Colonic mucosa (tissue), 4 donors: ENCODE results near the gene SOX5. TPM values are rescaled to one million over a fixed set of nuclear protein-coding genes. Genes with fewer than 3 reads are reported as not detected.

Experiments
- DNase-seq: peaks from one replicate; pipeline ENCODE4 v3.0.0-alpha.2; 2020
- H3K27ac ChIP-seq: fragments of 200-600 bp; one replicate; pipeline ENCODE4 v1.8.0; 2021
- H3K27me3 ChIP-seq: fragments of 200-600 bp; one replicate; pipeline ENCODE4 v1.8.0; 2021
- H3K36me3 ChIP-seq: fragments of 200-600 bp; one replicate; pipeline ENCODE4 v1.8.0; 2021
- H3K4me1 ChIP-seq: fragments of 200-600 bp; one replicate; pipeline ENCODE4 v1.8.0; 2021; ENCODE audit warnings: mild to moderate bottlenecking
- H3K4me3 ChIP-seq: fragments of 200-600 bp; one replicate; pipeline ENCODE4 v1.8.0; 2021
- H3K9ac ChIP-seq, 2 donors: one replicate each; pipeline ENCODE4 v1.7.0; 2013; ENCODE audit warnings: control low read depth in 2 of 2, low read depth in 2 of 2, low read length in 2 of 2
- H3K9me3 ChIP-seq: fragments of 200-600 bp; one replicate; pipeline ENCODE4 v1.8.0; 2021
- intact Hi-C: fragments of 100-400 bp; cut with DNase I; formaldehyde crosslinking; loops from one replicate; pipeline ENCODE4 v1.14.1; 2022
- total RNA-seq, 2 donors: library from RNA; stranded (reverse); fragmentation: NEBNext Ultra II Directional in 1 of 2; extraction: Animal tissue kit (Norgen Biotek cat#: 25700) in 1 of 2; gene quantifications; one replicate each; pipeline ENCODE4 v1.2.1, GENCODE V29; 2021
- TF ChIP-seq, protein P1 (sequence below): fragments of 200-600 bp; IDR thresholded peaks from one replicate; pipeline ENCODE4 v1.8.0; 2022; ENCODE audit warnings: antibody characterized with exemption, mild to moderate bottlenecking
- donor health status: healthy.
- donor health status: DM: no; HTN: no; CAD: no.
- donor health status: DM: no; HTN: no; CAD: no.

The SOX5 gene
- total RNA-seq, 2 donors from 2014 or later = 1.1 to 1.6 TPM

DNA sequence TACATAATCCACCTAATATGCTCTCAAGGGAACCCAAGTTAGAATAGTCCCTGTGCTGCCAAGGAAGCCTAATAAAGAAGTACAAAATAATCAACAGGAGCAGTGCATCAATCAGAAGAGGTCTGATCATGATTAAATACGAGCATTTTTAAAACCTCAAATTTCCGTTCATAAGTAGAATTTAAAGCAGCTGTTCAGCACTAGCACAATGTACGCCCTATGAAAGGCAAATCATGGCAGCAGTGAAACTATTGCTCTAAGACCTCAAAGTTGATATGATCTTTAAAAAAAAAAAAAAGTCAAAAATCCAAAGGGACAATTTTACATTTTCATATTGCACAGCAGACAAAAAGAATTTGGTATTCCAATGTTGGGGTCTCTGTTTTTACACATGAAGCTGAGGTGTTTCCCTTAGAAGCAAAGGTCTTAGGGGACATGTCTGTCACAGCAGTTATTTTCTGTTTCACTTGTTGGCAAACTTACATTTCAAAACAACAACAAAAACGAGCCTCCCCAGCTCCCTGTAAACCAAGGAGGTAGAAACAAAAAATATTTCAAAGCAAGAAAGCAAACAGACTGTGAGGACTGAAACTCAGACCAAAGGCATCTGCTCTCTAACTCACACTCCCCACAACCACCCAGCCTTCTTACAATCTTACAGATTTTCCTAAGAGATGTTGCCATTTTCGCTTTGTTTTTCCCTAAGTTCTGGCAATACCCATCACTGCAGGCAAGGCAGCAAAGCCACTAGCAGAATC lies 28.2 kb downstream of the SOX5 start:
- no peak overlapping the region for H3K4me3 ChIP-seq
- no peaks in the 10 kb centered on the region for H3K36me3 ChIP-seq
- H3K27ac ChIP-seq = no peak overlapping the region
- no peak overlapping the region for H3K9ac ChIP-seq
- no peaks in the 10 kb centered on the region for H3K4me1 ChIP-seq
- H3K27me3 ChIP-seq = no peaks in the 10 kb centered on the region
- DNase-seq = no peak
- H3K9me3 ChIP-seq = no peaks in the 10 kb centered on the region
- intact Hi-C loops = no loop called here
- TF ChIP-seq, protein P1, sequence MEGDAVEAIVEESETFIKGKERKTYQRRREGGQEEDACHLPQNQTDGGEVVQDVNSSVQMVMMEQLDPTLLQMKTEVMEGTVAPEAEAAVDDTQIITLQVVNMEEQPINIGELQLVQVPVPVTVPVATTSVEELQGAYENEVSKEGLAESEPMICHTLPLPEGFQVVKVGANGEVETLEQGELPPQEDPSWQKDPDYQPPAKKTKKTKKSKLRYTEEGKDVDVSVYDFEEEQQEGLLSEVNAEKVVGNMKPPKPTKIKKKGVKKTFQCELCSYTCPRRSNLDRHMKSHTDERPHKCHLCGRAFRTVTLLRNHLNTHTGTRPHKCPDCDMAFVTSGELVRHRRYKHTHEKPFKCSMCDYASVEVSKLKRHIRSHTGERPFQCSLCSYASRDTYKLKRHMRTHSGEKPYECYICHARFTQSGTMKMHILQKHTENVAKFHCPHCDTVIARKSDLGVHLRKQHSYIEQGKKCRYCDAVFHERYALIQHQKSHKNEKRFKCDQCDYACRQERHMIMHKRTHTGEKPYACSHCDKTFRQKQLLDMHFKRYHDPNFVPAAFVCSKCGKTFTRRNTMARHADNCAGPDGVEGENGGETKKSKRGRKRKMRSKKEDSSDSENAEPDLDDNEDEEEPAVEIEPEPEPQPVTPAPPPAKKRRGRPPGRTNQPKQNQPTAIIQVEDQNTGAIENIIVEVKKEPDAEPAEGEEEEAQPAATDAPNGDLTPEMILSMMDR = no peak

DNA sequence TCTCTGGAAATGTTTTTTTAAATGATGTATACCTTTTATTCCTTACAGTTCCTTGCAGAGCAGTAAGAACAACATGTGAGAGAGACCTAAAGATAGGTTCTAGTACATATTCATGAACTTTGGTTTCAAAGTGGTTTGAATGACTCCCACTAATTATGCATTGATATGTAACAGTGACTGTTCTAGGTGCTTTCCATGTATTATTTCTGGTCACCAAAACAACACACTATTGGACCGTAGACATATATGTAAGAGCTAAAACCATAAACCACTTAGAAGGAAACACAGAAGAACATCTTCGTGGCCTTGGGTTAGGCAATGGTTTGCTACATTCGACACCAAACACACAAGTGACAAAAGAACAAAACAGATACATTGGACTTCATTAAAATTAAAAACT lies 37.9 kb downstream of the SOX5 start:
- no peak overlapping the region for H3K4me3 ChIP-seq
- intact Hi-C loops = no loop called here
- no peaks in the 10 kb centered on the region for H3K4me1 ChIP-seq
- H3K9me3 ChIP-seq = no peaks in the 10 kb centered on the region
- H3K9ac ChIP-seq = no peak overlapping the region
- no peaks in the 10 kb centered on the region for H3K36me3 ChIP-seq
- no peak for DNase-seq
- H3K27me3 ChIP-seq = no peaks in the 10 kb centered on the region
- H3K27ac ChIP-seq = no peak overlapping the region
- TF ChIP-seq, protein P1 = no peak

DNA sequence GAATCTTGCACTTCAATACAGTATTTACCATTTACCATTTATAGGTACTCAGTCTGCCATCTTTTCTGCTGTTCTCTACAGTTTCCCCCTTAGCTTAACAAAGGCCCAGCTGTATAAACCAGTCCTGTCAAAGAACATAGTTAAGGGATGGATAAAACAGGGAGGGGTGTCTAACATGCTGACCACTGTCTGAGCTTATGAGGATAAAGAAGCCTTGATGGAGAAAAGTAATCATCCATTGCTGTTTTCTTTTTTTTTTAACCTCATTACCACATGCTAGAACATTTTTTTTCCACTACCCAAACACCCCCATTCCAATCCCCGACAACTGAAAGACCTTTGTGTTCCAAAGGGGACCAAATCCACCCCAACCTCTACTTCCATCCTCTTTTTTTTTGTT lies 39.9 kb downstream of the SOX5 start:
- TF ChIP-seq, protein P1 = no peak
- intact Hi-C loops = no loop called here
- no peak overlapping the region for H3K4me3 ChIP-seq
- H3K9ac ChIP-seq = no peak overlapping the region
- no peak overlapping the region for H3K27ac ChIP-seq
- no peak for DNase-seq
- H3K4me1 ChIP-seq = no peaks in the 10 kb centered on the region
- no peaks in the 10 kb centered on the region for H3K36me3 ChIP-seq
- H3K9me3 ChIP-seq = no peaks in the 10 kb centered on the region
- H3K27me3 ChIP-seq = no peaks in the 10 kb centered on the region

DNA sequence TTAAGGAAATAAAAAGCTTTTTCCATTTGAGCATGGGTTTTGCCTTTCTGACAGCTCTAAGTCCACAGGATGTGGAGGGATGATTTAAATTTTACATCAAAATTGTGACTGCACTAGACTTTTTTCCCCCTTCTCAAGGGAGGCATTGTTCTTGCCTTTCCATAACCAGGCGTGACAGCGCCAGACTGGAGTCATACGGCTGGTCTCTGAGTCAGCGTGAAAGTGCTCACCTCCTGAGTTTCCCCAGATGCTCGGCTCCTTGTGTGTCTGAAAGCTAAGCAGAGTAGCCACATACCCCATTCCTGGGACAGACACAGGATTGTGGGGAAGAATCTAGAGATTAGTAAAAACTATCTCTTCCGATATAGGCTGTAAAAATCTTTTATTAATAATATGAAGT lies 43.1 kb downstream of the SOX5 start:
- intact Hi-C loops = no loop called here
- no peaks in the 10 kb centered on the region for H3K4me1 ChIP-seq
- no peaks in the 10 kb centered on the region for H3K27me3 ChIP-seq
- no peak overlapping the region for H3K4me3 ChIP-seq
- H3K36me3 ChIP-seq = no peaks in the 10 kb centered on the region
- no peak for DNase-seq
- H3K9ac ChIP-seq = no peak overlapping the region
- no peak overlapping the region for H3K27ac ChIP-seq
- no peaks in the 10 kb centered on the region for H3K9me3 ChIP-seq
- TF ChIP-seq, protein P1 = no peak

DNA sequence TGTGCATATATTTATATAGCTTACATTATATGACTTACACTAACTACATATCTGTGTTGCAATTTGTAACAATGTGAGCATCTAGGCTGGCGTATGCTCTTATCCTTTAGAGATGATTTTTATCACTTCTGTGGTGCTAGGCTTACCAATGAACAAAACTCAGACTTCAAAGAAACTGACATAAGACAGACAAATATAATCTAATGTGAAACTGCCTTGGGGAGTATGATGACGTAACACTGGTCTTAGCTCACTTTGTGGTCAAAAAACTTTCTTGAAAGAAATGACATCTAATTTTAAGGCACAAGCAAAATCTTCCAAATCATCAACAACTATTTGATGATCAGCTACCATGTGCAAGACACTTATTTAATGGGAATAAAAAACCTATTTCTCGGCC lies 50.0 kb downstream of the SOX5 start:
- Histone ChIP-seq H3K36me3 (no peaks in the 10 kb centered on the region), H3K9ac (no peak overlapping the region), H3K4me1 (no peaks in the 10 kb centered on the region), H3K9me3 (no peaks in the 10 kb centered on the region), H3K4me3 (no peak overlapping the region), H3K27me3 (no peaks in the 10 kb centered on the region), H3K27ac (no peak overlapping the region)
- intact Hi-C loops = no loop called here
- DNase-seq = no peak
- TF ChIP-seq, protein P1 = no peak
